Ascending aorta (tissue), 2 donors: Measurements from ENCODE around the gene FGFR4. TPM values are rescaled to one million over a fixed set of nuclear protein-coding genes. Genes with fewer than 3 reads are reported as not detected.
"Not testable (repeated sequence)": the region's sequence is repeated elsewhere in the genome, so short reads cannot be mapped to it uniquely, and the experiment has no call there.

Source experiments
- DNase-seq, 2 donors: peaks; one replicate each; pipeline ENCODE4 v3.0.0-alpha.2; 2019; ENCODE audit warnings: low spot score in 2 of 2
- H3K27ac ChIP-seq, 2 donors: fragments of 200-600 bp; sonication (generic); one replicate each; pipeline ENCODE4 v1.5.1; 2016 to 2017; ENCODE audit warnings: mild to moderate bottlenecking in 1 of 2
- H3K27me3 ChIP-seq: fragments of 200-600 bp; sonication (generic); one replicate; pipeline ENCODE4 v1.5.1; 2017
- H3K36me3 ChIP-seq, 2 donors: fragments of 200-600 bp; sonication (generic); one replicate each; pipeline ENCODE4 v1.5.1; 2016
- H3K4me1 ChIP-seq, 2 donors: fragments of 200-600 bp; sonication (generic); one replicate each; pipeline ENCODE4 v1.5.1; 2016 to 2017; ENCODE audit warnings: mild to moderate bottlenecking in 1 of 2
- H3K4me3 ChIP-seq, 2 donors: fragments of 200-600 bp; sonication (generic); one replicate each; pipeline ENCODE4 v1.5.1; 2016 to 2017; ENCODE audit warnings: mild to moderate bottlenecking in 1 of 2
- H3K9me3 ChIP-seq, 2 donors: fragments of 200-600 bp; sonication (generic); one replicate each; pipeline ENCODE4 v1.5.1; 2016
- CTCF ChIP-seq, 3 experiments: fragments of 200-600 bp in 2 of 3; fragments of 450-650 bp in 1 of 3; sonication (generic) in 2 of 3; IDR thresholded peaks; one replicate each; pipeline ENCODE4 v1.5.1; 2016 to 2019; ENCODE audit warnings: antibody characterized with exemption in 3 of 3, mild to moderate bottlenecking in 1 of 3, moderate library complexity in 1 of 3
- intact Hi-C: fragments of 100-400 bp; cut with DNase I; formaldehyde crosslinking; loops from one replicate; pipeline ENCODE4 v1.15.1; 2023
- total RNA-seq: library from RNA; depleted of rRNA; stranded (reverse); fragments of >200 nt; gene quantifications from one replicate; pipeline ENCODE4 v1.1.0, GENCODE V29; 2016

Gene FGFR4
- total RNA-seq, 1 donor from 2014 or later, result 0.85 TPM

GRCh38 chr5:177043958-177044357, 42.8 kb upstream of the FGFR4 start:
- H3K4me3 ChIP-seq, result no peak overlapping the region
- DNase-seq, result no peak
- intact Hi-C loops, result no loop called here
- no peaks in the 10 kb centered on the region for H3K27me3 ChIP-seq
- no peak for TF ChIP-seq CTCF (IDR thresholded peaks at IDR 0.05)
- peaks cover 3% of the 10 kb centered on the region in 2 donors for H3K4me1 ChIP-seq
- H3K9me3 ChIP-seq, result no peaks in the 10 kb centered on the region
- no peak overlapping the region for H3K27ac ChIP-seq
- peaks cover 34 to 35% of the 10 kb centered on the region in 2 donors for H3K36me3 ChIP-seq

- TF ChIP-seq CTCF (IDR thresholded peaks at IDR 0.05), result no peak
- no peak for DNase-seq
- Histone ChIP-seq H3K9me3 (no peaks in the 10 kb centered on the region), H3K27ac (no peak overlapping the region), H3K27me3 (no peaks in the 10 kb centered on the region), H3K4me1 (peaks cover 3% of the 10 kb centered on the region in 2 donors), H3K4me3 (no peak overlapping the region), H3K36me3 (peaks cover 34 to 42% of the 10 kb centered on the region in 2 donors)
- intact Hi-C loops, result no loop called here
Observed at GRCh38 chr5:177044641-177045040, 42.1 kb upstream of the FGFR4 start.

GRCh38 chr5:177045631-177046030, 41.1 kb upstream of the FGFR4 start:
- H3K4me1 ChIP-seq, result peaks cover 0 to 3% of the 10 kb centered on the region in 2 donors
- H3K27me3 ChIP-seq, result no peaks in the 10 kb centered on the region
- no peaks in the 10 kb centered on the region for H3K9me3 ChIP-seq
- H3K36me3 ChIP-seq, result peaks cover 37 to 51% of the 10 kb centered on the region in 2 donors
- no peak for DNase-seq
- TF ChIP-seq CTCF (IDR thresholded peaks at IDR 0.05), result no peak
- no peak overlapping the region for H3K4me3 ChIP-seq
- H3K27ac ChIP-seq, result no peak overlapping the region
- intact Hi-C loops, result no loop called here

- intact Hi-C loops, H3K9me3 ChIP-seq, H3K4me3 ChIP-seq, DNase-seq, H3K4me1 ChIP-seq, H3K27me3 ChIP-seq, H3K27ac ChIP-seq: not testable (repeated sequence)
- peaks cover 38 to 60% of the 10 kb centered on the region in 2 donors for H3K36me3 ChIP-seq
Observed at GRCh38 chr5:177048531-177048930, 38.2 kb upstream of the FGFR4 start.

GRCh38 chr5:177049285-177049684, 37.4 kb upstream of the FGFR4 start:
- intact Hi-C loops, result no loop called here
- Histone ChIP-seq H3K4me1 (no peaks in the 10 kb centered on the region), H3K36me3 (peaks cover 35 to 67% of the 10 kb centered on the region in 2 donors)

More at GRCh38 chr5:177049285-177049684, 37.4 kb upstream of the FGFR4 start:
- Histone ChIP-seq H3K27ac (no peak overlapping the region), H3K27me3 (no peaks in the 10 kb centered on the region), H3K4me3 (no peak overlapping the region), H3K9me3 (no peaks in the 10 kb centered on the region)
- TF ChIP-seq CTCF (IDR thresholded peaks at IDR 0.05), result no peak
- DNase-seq, result no peak
